ENCODE results near the gene TRAF3IP1.

DNA sequence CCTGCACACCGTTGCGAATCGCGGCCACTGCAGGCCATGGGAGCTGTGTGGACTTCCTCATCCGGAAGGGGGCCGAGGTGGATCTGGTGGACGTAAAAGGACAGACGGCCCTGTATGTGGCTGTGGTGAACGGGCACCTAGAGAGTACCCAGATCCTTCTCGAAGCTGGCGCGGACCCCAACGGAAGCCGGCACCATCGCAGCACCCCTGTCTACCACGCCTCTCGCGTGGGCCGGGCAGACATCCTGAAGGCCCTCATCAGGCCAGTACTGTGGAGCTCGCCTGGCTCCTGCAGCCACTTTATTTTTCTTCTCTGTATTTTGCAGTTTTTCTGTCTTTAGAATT lies 115.4 kb downstream of the TRAF3IP1 start:
- no peak for TF ChIP-seq GATA2 (IDR thresholded peaks at IDR 0.05; ENCODE audit: low read depth, low read length)
- no peak for TF ChIP-seq GATA3 (IDR thresholded peaks at IDR 0.05; ENCODE audit: low read depth, low read length)
